DOHH2 (cell line): ENCODE data around the gene SALL2.

Experiments
- CTCF ChIP-seq: fragments of 200-600 bp; sonication (generic); IDR thresholded peaks from one replicate; pipeline ENCODE4 v1.5.1; 2014; ENCODE audit warnings: antibody characterized with exemption, mild to moderate bottlenecking, low read depth, low read length; ENCODE audit not compliant: poor library complexity, severe bottlenecking
- EZH2phosphoT487 ChIP-seq: fragments of 200-600 bp; sonication (generic); IDR thresholded peaks from 2 replicates; pipeline ENCODE4 v1.6.1; 2017; ENCODE audit warnings: borderline replicate concordance, mild to moderate bottlenecking, antibody characterized with exemption, low read length, moderate library complexity, mixed read lengths

- no peak for TF ChIP-seq CTCF
- no peak for TF ChIP-seq EZH2phosphoT487
Measured at GRCh38 chr14:21486640-21487087, 39.5 kb downstream of the SALL2 start.
